ENCODE results near the gene TULP4.
"Not testable (repeated sequence)": the region's sequence is repeated elsewhere in the genome, so short reads cannot be mapped to it uniquely, and the experiment has no call there.

TULP4 gene

DNA sequence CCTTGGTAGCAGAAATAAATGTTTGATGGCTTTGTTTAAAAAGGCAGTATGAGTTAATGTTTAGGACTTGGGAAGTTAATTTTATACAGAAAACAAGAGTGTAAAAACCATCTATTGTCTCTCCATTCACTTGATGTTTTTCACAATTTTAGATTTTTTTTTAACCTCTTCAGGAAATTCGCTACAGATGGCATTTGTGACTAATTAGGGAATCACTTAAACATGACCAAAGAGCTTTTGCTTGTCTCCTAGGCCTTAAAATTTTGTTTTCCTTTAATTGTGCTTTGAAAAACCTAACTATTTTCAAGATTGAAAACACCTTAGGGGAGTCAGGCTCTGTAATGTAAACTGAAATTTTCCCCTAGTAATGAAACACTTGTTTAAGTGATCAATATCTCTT, 17.3 kb downstream of the TULP4 start:
- no peak for DNase-seq

DNA sequence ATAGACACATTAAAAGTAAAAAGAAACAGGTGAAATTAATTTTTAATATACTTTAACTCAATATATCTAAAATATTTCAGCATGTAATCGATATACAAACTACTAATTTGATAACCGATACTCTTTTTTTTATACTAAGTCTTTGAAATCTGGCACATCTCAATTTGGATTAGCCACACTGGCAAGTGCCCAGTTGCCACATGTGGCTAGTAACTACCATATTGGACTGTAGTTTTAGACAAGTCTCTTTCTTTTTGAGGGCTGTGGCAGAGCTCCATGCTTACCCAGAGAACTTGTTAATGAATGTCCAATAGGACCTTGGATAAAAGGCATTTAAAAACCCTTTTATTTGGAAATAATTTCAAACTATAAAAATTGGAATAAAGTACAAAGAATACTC, 17.8 kb downstream of the TULP4 start:
- DNase-seq: no peak

DNA sequence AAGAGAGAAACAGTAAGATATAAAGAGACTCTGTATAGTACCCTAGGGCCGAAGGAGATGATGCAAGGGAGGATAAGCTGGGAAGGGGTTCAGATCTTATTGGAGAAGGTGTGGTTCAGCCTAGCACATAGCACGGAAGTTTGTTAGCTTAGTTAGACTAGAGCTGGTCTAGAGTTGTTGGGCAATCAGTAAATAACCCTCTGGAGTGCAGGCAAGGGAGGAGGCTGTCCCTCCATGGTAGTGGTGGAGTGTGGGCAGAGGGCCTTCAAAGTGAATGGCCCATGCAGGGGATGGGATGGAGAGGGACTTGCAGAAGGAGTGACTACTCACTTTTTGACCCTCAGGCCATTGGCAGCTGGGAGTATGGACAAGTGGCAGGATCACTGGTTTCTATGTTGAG, 20.0 kb downstream of the TULP4 start:
- DNase-seq: no peak

DNA sequence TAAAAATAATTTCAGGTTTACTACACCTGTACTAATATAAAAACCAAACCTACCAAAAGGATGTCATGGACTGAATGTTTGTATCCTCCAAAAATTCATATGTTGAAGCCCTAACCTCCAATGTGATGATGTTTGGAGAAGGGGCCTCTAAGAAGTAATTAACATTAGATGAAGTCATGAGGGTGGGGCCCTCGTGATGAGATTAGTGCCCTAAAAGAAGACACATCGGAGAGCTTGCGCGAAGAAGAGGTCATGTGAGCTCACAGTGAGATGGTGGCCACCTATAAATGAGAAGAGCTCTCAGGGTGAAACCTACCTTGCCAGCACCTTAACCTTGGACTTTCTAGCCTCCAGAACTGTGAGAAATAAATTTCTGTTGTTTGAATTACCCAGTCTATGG, 20.8 kb downstream of the TULP4 start:
- DNase-seq: no peak

DNA sequence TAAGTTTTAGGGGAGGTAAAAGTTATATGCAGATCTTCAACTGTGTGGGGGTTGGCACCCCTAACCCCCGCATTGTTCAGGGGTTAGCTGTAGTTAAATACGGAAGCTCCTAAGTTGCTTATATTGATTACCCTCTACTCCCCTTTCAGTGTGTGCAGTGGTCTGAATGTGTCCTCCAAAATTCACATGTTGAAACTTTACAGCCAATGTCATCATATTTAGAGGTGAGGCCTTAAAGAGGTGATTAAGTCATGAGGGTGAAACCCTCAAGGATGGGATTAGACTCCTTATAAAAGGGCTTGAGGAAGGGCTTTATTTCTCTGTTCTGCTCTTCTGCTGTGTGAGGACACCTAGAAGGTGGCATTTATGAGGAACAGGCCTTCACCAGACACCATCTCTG, 22.3 kb downstream of the TULP4 start:
- DNase-seq: no peak

DNA sequence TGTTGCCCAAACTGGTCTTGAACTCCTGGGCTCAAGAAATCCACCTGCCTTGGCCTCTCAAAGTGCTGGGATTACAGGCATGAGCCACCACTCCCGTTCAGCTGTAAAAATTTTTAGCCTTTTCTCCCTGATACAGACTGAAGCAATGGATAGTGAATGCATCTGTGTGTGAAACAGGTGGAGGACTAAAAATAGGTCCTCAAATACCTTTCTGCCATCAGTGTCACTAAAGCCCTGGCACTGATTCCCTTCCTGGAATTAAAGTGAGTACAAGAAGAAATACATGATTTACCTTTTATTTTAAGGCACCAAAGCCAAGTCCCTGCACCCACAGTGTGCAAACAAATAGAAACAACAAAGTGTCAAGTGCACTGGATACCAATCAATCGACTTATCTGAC, 25.1 kb downstream of the TULP4 start:
- no peak for DNase-seq

DNA sequence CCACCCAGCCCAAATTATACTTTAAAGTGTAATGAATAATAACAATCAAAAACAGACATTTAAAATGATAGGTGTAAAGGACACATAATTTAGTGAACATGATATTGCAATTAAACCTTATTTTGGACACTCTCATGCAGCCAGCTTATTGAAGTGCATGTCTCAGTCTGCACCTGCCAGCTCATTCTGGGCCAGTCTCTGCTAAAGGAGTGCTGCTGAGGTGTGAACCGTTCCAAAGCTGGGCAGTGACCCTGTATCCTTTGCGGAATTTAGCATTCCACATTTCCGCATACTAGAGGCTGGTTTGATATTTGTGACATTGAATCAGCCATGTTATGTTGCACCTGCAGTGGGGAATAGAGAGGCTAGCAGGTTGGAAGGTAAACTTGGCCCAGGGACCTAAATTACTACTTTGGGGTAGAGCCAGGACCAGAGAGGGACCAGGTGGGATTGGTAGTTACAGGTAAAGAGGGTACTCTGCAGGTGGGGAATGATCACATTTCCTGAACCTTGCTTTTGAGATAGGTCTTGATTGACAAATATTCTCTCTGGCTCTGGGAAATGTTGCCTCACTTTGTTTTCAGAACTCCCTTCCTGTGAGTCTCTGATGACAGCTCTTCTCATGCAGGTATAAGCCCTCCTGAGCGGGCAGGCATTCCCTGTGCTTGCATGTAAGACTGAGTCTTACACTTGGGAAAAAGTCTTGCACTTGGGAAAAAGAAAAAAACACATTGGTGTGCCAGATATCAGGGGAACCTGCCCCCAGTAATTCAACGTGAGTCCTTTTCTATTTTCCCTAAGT, 26.2 kb downstream of the TULP4 start:
- no peak for DNase-seq

DNA sequence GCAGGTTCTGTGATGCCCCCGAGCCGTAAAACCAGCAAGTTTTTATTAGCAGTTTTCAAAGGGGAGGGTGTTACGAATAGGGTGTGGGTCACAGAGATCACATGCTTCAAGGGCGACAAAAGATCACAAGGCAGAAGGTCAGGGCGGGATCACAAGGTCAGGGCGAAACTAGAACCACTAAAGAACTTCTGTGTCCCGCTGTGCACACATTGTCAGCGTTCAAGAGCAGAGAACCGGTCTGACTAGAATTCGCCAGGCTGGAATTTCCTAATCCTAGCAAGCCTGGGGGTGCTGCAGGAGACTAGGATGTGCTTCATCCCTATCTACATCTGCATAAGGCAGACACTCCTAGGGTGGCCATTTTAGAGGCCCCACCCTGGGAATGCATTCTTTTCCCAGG, 26.9 kb downstream of the TULP4 start:
- DNase-seq: not testable (repeated sequence)

DNA sequence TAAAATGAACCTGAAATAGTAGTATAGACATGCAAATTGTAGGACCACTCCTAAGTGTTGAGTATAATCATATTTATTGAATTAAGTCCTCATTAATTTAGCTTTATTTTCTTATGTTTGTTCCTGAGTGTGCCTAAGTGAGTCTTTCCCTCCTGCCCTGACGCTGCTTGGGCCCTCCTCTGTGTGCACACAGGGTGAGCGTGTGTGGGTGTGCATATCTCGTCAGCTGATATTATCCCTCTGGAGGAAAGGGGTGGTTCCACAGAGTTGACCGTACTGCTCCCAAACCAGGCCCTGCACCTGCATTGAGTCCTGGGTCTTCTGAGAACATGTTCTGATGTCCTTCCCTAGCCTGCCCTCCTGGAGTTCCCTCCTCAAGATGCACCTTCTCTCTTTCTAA, 28.0 kb downstream of the TULP4 start:
- no peak for DNase-seq

DNA sequence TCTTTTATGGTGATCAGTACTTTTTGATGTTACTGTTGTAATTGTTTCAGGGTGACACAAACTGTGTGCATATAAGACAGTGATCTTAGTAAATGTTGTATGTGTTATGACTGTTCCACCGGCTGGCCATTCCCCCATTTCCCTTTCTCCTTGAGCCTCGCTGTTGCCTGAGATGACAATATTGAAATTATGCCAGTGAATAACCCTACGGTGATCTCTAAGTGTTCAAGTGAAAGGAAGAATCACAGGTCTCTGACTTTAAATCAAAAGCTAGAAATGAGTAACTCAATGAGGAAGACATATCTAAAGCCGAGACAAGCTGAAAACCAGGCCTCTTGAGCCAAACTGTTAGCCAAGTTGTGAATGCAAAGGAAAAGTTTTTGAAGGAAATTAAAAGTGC, 32.3 kb downstream of the TULP4 start:
- DNase-seq: no peak

DNA sequence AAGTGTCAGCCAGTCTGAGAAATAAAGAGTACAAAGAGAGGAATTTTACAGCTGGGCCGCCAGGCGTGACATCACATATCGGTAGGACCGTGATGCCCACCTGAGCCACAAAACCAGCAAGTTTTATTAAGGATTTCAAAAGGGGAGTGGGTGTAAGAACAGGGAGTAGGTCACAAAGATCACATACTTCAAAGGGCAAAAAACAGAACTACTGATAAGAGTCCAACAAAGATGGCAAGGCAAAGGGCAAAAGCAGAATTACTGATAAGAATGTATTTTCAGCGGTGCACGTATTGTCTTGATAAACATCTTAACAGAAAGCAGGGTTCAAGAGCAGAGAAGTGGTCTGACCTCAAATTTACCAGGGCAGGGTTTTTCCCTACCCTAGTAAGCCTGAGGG, 33.2 kb downstream of the TULP4 start:
- not testable (repeated sequence) for DNase-seq

DNA sequence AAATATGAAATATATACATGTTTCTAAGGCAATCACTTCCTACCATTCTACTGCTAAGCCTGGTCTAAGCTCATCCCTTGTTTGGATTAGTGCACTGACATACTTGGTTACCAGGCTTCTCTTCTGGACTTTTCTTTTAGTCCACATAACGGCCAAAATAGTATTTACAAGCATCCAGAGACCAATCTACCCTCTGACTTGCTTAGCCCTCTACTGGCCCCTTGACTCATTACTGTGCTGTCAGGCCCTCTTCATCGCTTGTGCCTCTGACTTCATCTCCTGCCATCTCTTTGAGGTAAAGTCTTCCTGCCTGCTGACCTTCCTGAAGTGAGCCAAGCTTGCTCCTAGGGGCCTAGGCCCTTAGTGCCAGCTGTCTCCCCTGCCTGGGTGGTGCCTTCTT, 35.1 kb downstream of the TULP4 start:
- DNase-seq: no peak

DNA sequence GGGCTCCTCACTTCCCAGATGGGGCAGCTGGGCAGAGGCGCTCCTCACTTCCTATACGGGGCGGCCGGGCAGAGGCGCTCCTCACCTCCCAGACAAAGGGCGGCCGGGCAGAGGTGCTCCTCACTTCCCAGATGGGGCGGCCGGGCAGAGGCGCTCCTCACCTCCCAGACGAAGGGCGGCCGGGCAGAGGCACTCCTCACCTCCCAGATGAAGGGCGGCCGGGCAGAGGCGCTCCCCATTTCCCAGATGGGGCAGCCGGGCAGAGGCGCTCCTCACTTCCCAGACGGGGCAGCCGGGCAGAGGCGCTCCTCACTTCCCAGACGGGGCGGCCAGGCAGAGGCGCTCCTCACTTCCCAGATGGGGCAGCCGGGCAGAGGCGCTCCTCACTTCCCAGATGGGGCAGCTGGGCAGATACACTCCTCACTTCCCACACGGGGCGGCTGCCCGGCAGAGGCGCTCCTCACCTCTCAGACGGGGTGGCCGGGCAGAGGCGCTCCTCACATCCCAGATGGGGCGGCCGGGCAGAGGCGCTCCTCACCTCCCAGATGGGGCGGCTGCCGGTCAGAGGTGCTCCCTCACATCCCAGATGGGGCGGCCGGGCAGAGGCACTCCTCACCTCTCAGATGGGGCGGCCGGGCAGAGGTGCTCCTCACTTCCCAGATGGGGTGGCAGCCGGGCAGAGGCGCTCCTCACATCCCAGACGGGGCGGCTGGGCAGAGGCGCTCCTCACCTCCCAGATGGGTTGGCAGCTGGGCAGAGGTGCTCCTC, 36.7 kb downstream of the TULP4 start:
- not testable (repeated sequence) for DNase-seq

DNA sequence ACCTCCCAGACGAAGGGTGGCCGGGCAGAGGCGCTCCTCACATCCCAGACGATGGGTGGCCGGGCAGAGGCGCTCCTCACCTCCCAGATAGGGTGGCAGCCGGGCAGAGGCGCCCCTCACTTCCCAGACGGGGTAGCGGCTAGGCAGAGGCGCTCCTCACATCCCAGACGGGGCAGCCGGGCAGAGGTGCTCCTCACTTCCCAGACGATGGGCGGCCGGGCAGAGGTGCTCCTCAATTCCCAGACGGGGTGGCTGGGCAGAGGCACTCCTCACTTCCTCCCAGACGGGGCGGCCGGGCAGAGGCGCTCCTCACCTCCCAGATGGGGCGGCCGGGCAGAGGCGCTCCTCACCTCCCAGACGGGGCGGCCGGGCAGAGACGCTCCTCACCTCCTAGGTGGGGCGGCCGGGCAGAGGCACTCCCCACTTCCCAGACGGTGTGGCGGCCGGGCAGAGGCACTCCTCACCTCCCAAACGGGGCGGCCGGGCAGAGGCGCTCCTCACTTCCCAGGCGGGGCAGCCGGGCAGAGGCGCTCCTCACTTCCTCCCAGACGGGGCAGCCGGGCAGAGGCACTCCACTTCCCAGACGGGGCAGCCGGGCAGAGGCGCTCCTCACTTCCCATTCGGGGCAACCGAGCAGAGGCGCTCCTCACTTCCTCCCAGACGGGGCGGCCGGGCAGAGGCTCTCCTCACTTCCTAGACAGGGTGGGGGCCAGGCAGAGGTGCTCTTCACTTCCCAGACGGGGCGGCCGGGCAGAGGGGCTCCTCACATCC, 37.4 kb downstream of the TULP4 start:
- DNase-seq: not testable (repeated sequence)

DNA sequence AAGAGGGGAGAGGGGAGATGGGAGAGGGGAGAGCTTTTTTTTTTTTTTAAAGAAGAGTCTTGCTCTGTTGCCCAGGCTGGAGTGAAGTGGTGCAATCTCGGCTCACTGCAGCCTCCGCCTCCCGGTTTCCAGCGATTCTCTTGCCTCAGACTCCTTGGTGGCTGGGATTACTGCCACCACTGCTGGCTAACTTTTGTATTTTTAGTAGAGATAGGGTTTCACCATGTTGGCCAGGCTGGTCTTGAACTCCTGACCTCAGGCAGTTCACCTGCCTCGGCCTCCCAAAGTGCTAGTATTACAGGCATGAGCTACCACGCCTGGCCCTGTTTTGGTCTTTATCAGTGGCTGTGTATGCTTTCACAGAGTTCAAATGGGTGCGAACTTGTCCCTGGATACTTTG, 38.5 kb downstream of the TULP4 start:
- DNase-seq: not testable (repeated sequence)

DNA sequence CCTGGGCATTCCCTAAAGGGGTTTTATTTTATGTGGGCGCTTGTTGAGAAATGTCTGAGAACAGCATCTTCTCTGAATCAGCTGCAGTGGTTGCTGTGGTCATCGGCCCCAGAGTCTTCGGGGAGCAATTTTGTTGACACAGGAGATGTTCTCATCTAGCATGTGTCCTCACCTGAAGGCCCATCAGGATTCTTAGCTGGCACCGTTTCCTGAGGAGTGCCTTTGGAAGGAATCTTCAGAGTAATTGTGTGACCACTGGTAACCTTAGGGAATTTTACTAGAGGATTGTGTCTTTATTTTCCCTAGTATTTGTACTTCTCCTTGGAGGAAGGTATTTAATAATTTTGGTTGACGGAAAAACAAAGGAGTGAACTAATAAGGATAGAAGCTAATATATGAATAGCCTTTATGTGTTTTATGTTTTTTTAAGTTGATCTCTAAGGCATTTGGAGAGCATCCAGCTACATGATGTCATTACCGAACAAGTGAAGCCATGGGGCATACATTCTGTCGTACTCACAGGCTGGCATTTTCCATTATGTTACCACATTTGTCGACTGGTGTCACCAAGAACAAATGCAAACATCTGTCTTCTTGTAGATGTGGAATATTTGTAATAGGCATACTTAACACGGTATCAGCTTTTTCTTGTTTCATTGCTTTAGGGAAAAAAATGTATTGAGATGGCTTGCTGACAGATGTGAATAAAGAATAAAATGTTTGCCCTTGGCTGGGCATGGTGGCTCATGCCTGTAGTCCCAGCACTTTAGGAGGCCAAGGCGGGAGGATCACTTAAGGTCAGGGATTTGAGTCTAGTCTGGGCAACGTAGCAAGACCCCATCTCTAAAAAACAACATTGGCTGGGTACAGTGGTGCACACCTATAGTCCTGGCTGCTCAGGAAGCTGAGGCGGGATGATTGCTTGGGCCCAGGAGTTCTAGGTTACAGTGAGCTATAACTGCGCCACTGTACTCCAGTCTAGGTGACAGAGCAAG, 41.9 kb downstream of the TULP4 start:
- no peak for DNase-seq

DNA sequence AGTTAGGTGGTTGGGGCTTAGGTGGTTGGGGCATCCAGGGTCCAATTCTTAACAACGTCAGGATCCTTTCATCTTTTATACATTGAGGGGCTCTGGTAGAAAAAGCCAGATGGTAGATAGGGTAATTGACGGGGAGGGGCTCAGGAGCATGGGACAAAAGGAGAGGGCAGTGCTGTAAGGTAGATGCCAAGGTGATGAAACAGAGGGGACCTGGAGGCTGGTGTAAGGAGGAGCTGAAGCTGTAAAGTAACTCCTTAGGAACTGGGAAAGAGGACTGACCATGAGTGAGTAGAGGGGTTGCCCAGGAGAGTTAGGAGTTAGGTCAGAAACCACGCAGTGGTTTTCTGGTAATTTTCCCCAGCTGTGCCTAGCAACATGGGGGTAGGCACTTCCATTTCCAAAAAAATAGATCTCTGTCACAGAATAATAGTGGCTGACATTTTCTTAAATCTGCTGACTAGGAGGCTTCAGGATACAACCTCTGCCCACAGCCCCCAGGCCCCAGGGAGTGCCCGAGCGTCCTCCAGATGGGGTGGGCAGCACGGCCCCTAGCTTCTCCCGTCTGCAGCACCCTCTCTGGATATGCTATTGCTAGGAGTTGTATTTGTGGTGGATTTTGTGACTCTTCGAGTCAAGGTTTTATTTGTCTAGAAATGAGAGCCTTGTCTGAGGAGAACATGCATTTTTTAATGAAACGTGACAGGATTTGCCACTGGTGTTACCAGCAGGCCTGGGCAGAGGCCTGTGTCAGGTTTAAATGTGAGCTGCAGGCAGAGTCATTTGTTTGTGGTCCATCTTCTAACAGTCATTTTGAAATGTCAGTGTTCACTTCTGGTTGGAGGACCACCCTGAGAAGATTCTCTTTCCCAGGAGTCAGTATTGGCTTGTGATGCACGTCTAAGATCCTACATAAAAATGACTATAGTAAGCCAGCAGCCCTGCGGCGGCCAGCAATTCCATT, 44.6 kb downstream of the TULP4 start:
- no peak for DNase-seq

DNA sequence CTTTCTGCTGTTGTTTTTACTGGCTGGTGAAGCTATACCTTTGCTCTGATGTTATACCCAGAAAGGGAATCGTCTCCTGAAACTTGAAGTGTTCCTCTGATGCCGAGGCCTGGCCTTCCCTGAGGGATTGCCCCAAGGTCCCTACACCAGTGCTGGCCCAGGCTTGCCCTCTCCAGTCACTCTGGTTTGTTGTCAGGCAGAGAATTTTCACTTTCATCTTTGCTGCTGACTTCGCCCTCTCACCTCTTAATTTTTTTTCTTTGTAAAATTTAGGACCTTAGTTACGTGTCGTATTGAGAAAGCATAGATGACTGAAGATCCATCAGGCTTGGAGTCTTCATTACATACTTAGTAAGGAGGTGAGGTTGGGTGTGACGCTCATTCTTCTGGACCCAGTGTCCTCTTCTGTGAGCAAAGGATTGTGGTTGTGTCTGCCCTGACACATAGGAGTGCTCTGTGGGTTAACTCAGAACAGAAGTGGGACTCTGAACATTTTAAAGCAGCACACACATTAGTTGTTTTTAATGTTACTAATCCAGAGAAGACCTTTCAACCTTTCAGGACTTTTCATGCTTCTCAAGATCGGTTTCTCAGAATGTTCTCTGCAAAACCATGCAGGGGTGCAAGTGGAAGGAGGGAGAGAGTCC, 45.4 kb downstream of the TULP4 start:
- DNase-seq: no peak

DNA sequence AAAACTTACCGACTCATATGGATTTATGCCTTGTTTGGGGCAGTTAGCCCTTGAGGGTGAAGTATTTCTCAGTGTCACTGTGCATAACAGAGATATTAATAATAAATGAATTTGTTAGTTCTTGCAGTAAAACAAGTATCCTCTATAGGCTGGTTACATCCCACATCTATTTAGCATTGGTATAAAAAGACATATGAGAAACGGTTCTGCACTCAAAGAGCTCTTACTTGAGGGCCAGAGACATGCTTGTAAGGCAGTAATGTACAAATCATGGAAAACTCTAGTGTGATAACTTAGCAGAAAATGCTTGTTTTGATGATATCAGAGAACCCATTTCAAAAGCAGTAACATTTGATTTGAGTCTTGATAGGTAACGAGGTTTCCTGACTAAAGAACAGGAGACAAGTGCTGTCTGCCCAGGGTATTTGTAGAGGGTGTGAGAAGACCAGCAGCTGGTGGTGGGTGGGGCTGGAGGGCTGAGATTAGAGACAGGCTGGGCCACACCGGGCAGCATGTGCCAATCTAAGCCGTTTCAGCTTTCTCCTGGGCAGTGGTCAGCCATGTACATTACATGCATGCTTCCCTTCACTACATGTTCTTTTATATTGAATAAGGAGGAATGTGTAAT, 46.3 kb downstream of the TULP4 start:
- DNase-seq: no peak

DNA sequence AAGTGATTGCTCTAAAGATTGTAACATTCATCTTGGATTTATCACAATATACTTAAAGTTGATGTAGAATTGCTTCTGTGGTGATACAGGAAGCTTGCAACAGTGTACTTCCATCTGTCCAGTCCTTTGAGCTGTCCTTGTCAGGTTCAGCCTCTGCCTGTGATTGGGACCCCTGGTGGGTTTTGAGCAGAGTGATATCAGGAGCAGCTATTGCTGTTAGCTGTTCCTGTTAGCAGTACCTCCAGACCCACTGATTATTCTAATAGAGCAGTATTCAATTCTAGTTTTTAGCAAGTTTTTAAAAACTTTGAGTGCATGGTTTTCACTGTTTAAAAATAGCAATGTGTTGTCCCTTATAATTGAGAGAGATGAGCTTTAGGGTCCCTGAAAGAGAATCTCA, 48.8 kb downstream of the TULP4 start:
- no peak for DNase-seq

All from NCI-H1436 (cell line).